ENCODE measurements around the gene SLC6A19.

- TF ChIP-seq POLR2A (IDR thresholded peaks at IDR 0.05; ENCODE audit: low read length), result no peak
- TF ChIP-seq GATA1 (IDR thresholded peaks at IDR 0.05; ENCODE audit: low read depth, low read length), result no peak
Observed at GRCh38 chr5:1231354-1231905, 30.0 kb downstream of the SLC6A19 start.

Measured in erythroblast (primary cell).